ENCODE measurements around the gene TRAPPC14. TPM values are rescaled to one million over a fixed set of nuclear protein-coding genes. Genes with fewer than 3 reads are reported as not detected.

Gene TRAPPC14
- total and polyA plus RNA-seq, 2 of the 13 experiments (the other 11 are each of a cell fraction or from before 2014, with no cell fraction given) = 4.7 to 9.6 TPM

DNA sequence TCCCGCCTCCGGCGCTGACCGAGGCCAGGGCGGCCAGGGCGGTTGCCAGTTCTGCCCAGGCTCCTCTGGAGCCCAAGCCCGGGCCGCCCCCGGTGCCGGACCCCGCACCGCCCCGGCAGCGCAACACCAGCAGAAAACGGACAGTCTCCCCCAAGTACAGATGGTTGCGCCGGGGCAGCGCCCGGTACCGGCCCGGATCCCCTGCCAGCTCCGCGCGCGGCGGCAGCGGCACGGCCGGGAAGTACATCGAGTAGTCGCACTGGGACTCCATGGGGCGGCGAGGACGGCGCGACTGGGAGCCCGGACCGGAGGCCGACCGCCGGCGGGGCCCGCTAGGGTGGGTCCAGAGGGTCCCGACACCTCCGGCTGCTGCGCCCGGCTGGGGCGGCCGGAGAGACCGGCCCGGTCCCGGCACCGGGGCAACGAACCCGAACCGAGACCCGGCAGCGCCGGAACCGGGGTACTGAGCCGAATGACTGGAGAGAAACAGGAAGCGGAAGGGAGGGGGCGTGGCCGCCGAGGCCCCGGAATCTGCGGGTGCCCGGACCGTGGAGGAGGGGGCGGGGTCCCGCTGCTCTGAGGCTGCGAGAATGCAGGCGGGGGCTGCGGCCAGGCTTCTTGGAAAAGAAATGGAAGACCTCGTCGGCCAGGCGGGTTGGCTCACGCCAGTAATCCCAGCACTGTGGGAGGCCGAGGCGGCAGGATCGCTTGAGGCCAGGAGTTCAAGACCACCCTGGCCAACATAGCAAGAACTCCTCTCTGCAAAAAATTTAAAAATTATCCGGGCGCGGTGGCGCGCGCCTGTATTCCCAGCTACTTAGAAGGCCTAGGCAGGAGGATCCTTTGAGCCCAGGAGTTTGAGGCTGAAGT is at the start of gene TRAPPC14 (continued):
- TF ChIP-seq, protein P1, sequence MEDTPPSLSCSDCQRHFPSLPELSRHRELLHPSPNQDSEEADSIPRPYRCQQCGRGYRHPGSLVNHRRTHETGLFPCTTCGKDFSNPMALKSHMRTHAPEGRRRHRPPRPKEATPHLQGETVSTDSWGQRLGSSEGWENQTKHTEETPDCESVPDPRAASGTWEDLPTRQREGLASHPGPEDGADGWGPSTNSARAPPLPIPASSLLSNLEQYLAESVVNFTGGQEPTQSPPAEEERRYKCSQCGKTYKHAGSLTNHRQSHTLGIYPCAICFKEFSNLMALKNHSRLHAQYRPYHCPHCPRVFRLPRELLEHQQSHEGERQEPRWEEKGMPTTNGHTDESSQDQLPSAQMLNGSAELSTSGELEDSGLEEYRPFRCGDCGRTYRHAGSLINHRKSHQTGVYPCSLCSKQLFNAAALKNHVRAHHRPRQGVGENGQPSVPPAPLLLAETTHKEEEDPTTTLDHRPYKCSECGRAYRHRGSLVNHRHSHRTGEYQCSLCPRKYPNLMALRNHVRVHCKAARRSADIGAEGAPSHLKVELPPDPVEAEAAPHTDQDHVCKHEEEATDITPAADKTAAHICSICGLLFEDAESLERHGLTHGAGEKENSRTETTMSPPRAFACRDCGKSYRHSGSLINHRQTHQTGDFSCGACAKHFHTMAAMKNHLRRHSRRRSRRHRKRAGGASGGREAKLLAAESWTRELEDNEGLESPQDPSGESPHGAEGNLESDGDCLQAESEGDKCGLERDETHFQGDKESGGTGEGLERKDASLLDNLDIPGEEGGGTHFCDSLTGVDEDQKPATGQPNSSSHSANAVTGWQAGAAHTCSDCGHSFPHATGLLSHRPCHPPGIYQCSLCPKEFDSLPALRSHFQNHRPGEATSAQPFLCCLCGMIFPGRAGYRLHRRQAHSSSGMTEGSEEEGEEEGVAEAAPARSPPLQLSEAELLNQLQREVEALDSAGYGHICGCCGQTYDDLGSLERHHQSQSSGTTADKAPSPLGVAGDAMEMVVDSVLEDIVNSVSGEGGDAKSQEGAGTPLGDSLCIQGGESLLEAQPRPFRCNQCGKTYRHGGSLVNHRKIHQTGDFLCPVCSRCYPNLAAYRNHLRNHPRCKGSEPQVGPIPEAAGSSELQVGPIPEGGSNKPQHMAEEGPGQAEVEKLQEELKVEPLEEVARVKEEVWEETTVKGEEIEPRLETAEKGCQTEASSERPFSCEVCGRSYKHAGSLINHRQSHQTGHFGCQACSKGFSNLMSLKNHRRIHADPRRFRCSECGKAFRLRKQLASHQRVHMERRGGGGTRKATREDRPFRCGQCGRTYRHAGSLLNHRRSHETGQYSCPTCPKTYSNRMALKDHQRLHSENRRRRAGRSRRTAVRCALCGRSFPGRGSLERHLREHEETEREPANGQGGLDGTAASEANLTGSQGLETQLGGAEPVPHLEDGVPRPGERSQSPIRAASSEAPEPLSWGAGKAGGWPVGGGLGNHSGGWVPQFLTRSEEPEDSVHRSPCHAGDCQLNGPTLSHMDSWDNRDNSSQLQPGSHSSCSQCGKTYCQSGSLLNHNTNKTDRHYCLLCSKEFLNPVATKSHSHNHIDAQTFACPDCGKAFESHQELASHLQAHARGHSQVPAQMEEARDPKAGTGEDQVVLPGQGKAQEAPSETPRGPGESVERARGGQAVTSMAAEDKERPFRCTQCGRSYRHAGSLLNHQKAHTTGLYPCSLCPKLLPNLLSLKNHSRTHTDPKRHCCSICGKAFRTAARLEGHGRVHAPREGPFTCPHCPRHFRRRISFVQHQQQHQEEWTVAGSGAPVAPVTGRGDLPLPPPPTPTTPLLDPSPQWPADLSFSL (CRISPR knock-in tag; IDR thresholded peaks at IDR 0.05) = no peak
- TF ChIP-seq ZNF251 (CRISPR knock-in tag; IDR thresholded peaks at IDR 0.05) (no peak), IRX3 (CRISPR knock-in tag; IDR thresholded peaks at IDR 0.05; ENCODE audit: borderline replicate concordance, low read depth) (no peak), ZNF703 (CRISPR knock-in tag; IDR thresholded peaks at IDR 0.05; ENCODE audit: borderline replicate concordance) (no peak), ZFY (CRISPR knock-in tag; IDR thresholded peaks at IDR 0.05) (peak; percentile 58), KAT2B (IDR thresholded peaks at IDR 0.05; ENCODE audit: borderline replicate concordance, low read depth, low read length) (no peak), ZNF782 (CRISPR knock-in tag; IDR thresholded peaks at IDR 0.05; ENCODE audit: borderline replicate concordance) (peak; percentile 45; the same call in 1 of the 2 replicates), ZNF761 (CRISPR knock-in tag; conservative IDR thresholded peaks at IDR 0.05) (peak; percentile 61; the same call in 1 of the 2 replicates), MBNL3 (CRISPR knock-in tag; conservative IDR thresholded peaks at IDR 0.05) (no peak), ZNF746 (CRISPR knock-in tag; IDR thresholded peaks at IDR 0.05) (no peak), ZNF616 (CRISPR knock-in tag; IDR thresholded peaks at IDR 0.05; ENCODE audit: low read depth) (no peak), TMF1 (CRISPR knock-in tag; IDR thresholded peaks at IDR 0.05; ENCODE audit: low read depth) (no peak), RAD51 (IDR thresholded peaks at IDR 0.05; ENCODE audit: borderline replicate concordance) (no peak), ZNF143 (CRISPR knock-in tag; IDR thresholded peaks at IDR 0.05) (no peak), ZNF382 (CRISPR knock-in tag; IDR thresholded peaks at IDR 0.05; ENCODE audit: borderline replicate concordance) (no peak)
- TF ChIP-seq, protein P2, sequence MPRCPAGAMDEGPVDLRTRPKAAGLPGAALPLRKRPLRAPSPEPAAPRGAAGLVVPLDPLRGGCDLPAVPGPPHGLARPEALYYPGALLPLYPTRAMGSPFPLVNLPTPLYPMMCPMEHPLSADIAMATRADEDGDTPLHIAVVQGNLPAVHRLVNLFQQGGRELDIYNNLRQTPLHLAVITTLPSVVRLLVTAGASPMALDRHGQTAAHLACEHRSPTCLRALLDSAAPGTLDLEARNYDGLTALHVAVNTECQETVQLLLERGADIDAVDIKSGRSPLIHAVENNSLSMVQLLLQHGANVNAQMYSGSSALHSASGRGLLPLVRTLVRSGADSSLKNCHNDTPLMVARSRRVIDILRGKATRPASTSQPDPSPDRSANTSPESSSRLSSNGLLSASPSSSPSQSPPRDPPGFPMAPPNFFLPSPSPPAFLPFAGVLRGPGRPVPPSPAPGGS (CRISPR knock-in tag; IDR thresholded peaks at IDR 0.05) = no peak; the same call in 1 of the 2 replicates
- TF ChIP-seq, protein P3, sequence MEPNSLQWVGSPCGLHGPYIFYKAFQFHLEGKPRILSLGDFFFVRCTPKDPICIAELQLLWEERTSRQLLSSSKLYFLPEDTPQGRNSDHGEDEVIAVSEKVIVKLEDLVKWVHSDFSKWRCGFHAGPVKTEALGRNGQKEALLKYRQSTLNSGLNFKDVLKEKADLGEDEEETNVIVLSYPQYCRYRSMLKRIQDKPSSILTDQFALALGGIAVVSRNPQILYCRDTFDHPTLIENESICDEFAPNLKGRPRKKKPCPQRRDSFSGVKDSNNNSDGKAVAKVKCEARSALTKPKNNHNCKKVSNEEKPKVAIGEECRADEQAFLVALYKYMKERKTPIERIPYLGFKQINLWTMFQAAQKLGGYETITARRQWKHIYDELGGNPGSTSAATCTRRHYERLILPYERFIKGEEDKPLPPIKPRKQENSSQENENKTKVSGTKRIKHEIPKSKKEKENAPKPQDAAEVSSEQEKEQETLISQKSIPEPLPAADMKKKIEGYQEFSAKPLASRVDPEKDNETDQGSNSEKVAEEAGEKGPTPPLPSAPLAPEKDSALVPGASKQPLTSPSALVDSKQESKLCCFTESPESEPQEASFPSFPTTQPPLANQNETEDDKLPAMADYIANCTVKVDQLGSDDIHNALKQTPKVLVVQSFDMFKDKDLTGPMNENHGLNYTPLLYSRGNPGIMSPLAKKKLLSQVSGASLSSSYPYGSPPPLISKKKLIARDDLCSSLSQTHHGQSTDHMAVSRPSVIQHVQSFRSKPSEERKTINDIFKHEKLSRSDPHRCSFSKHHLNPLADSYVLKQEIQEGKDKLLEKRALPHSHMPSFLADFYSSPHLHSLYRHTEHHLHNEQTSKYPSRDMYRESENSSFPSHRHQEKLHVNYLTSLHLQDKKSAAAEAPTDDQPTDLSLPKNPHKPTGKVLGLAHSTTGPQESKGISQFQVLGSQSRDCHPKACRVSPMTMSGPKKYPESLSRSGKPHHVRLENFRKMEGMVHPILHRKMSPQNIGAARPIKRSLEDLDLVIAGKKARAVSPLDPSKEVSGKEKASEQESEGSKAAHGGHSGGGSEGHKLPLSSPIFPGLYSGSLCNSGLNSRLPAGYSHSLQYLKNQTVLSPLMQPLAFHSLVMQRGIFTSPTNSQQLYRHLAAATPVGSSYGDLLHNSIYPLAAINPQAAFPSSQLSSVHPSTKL (CRISPR knock-in tag; IDR thresholded peaks at IDR 0.05) = peak; percentile 56; the same call in 1 of the 2 replicates

All from HepG2 (cell line).